SU-DHL-6 (cell line): ENCODE results near the gene DOK7.

ENCODE experiments used
- H2AFZ ChIP-seq: fragments of 200-600 bp; sonication (generic); 2 replicates; pipeline ENCODE4 v1.6.1; 2014; ENCODE audit warnings: low read depth, mild to moderate bottlenecking, moderate library complexity, mixed read lengths, antibody characterized with exemption, low read length; ENCODE audit not compliant: severe bottlenecking
- H3F3A ChIP-seq: fragments of 200-600 bp; shearing (Covaris generic); 2 replicates; pipeline ENCODE4 v1.6.0; 2016; ENCODE audit warnings: antibody characterized with exemption, mild to moderate bottlenecking; ENCODE audit not compliant: insufficient read depth
- H3K27ac ChIP-seq: fragments of 200-600 bp; sonication (generic); 2 replicates; pipeline ENCODE4 v1.5.1; 2016; ENCODE audit warnings: low read depth, mild to moderate bottlenecking, low read length, moderate library complexity, mixed read lengths
- H3K27me3 ChIP-seq: fragments of 200-600 bp; sonication (generic), shearing (Covaris generic); 2 replicates; pipeline ENCODE4 v1.6.0; 2014; ENCODE audit warnings: mild to moderate bottlenecking, low read length
- H3K36me3 ChIP-seq: fragments of 200-600 bp; sonication (generic); 2 replicates; pipeline ENCODE4 v1.6.1; 2014; ENCODE audit warnings: mild to moderate bottlenecking, low read length, mixed read lengths
- H3K4me2 ChIP-seq: fragments of 300-600, 200-600 bp; shearing (Covaris generic), sonication (generic); 2 replicates; pipeline ENCODE4 v1.6.0; 2014; ENCODE audit warnings: low read length, low read depth, mild to moderate bottlenecking; ENCODE audit not compliant: poor library complexity, severe bottlenecking
- H3K4me3 ChIP-seq: fragments of 200-600 bp; sonication (generic); 2 replicates; pipeline ENCODE4 v1.5.1; 2014; ENCODE audit warnings: antibody characterized with exemption, low read length, mild to moderate bottlenecking, mixed read lengths; ENCODE audit not compliant: insufficient read depth, poor library complexity, severe bottlenecking
- H3K79me2 ChIP-seq: fragments of 200-600 bp; sonication (generic); 2 replicates; pipeline ENCODE4 v1.6.1; 2014; ENCODE audit warnings: mild to moderate bottlenecking, low read length, moderate library complexity; ENCODE audit not compliant: insufficient read depth
- H3K9ac ChIP-seq: fragments of 200-600 bp; sonication (generic); 2 replicates; pipeline ENCODE4 v1.7.0; 2014; ENCODE audit warnings: mild to moderate bottlenecking, low read length
- H3K9me2 ChIP-seq: fragments of 200-600 bp; sonication (generic); replicated peaks from 2 replicates; pipeline ENCODE4 v1.6.1; 2014; ENCODE audit warnings: low read length; ENCODE audit not compliant: insufficient read depth
- H3K9me3 ChIP-seq: fragments of 200-600 bp; sonication (generic); 2 replicates; pipeline ENCODE4 v1.6.1; 2014; ENCODE audit warnings: low read length, mixed read lengths; ENCODE audit not compliant: insufficient read depth
- H4K20me1 ChIP-seq: fragments of 200-600 bp; sonication (generic); 2 replicates; pipeline ENCODE4 v1.6.1; 2014; ENCODE audit warnings: low read depth, mild to moderate bottlenecking, antibody characterized with exemption, low read length, moderate library complexity, mixed read lengths
- CTCF ChIP-seq: fragments of 200-600 bp; sonication (generic); IDR thresholded peaks from one replicate; pipeline ENCODE4 v1.5.1; 2017; ENCODE audit warnings: antibody characterized with exemption, mild to moderate bottlenecking, low read length, moderate library complexity; ENCODE audit not compliant: insufficient read depth, poor library complexity, severe bottlenecking
- EZH2phosphoT487 ChIP-seq: fragments of 200-600 bp; sonication (generic), shearing (Covaris generic); conservative IDR thresholded peaks from 2 replicates; pipeline ENCODE4 v1.6.1; 2018; ENCODE audit warnings: mild to moderate bottlenecking, antibody characterized with exemption, low read length, moderate library complexity, mixed read lengths

The DOK7 gene

GRCh38 chr4:3486541-3487540 is 23.7 kb downstream of the DOK7 start:
- Histone ChIP-seq H2AFZ (no peak overlapping the region), H3K79me2 (no peaks in the 10 kb centered on the region), H3K9me3 (no peaks in the 10 kb centered on the region), H3K4me2 (no peak overlapping the region), H3K9ac (no peak overlapping the region), H3K27me3 (no peaks in the 10 kb centered on the region), H3K27ac (no peak overlapping the region), H3F3A (no peaks in the 10 kb centered on the region), H3K9me2 (no peaks in the 10 kb centered on the region), H4K20me1 (no peaks in the 10 kb centered on the region), H3K4me3 (no peak overlapping the region), H3K36me3 (no peaks in the 10 kb centered on the region)
- TF ChIP-seq EZH2phosphoT487 (no peak), CTCF (no peak)

- no peaks in the 10 kb centered on the region for H4K20me1 ChIP-seq
- H3F3A ChIP-seq, result no peaks in the 10 kb centered on the region
- H3K79me2 ChIP-seq, result no peaks in the 10 kb centered on the region
- no peak for TF ChIP-seq CTCF
- no peak for TF ChIP-seq EZH2phosphoT487
- no peak overlapping the region for H3K4me2 ChIP-seq
- H2AFZ ChIP-seq, result no peak overlapping the region
- H3K36me3 ChIP-seq, result no peaks in the 10 kb centered on the region
- H3K27ac ChIP-seq, result no peak overlapping the region
- H3K9ac ChIP-seq, result no peak overlapping the region
- no peaks in the 10 kb centered on the region for H3K9me3 ChIP-seq
- no peaks in the 10 kb centered on the region for H3K9me2 ChIP-seq
- H3K27me3 ChIP-seq, result no peaks in the 10 kb centered on the region
- no peak overlapping the region for H3K4me3 ChIP-seq
These were observed 24.8 kb downstream of the DOK7 start for GRCh38 chr4:3487861-3488260.

GRCh38 chr4:3488820-3489219 is 25.7 kb downstream of the DOK7 start:
- H3K27me3 ChIP-seq, result no peaks in the 10 kb centered on the region
- H2AFZ ChIP-seq, result no peak overlapping the region
- no peak overlapping the region for H3K4me3 ChIP-seq
- H3K27ac ChIP-seq, result no peak overlapping the region
- no peaks in the 10 kb centered on the region for H3F3A ChIP-seq
- no peak for TF ChIP-seq EZH2phosphoT487
- TF ChIP-seq CTCF, result no peak
- H3K9ac ChIP-seq, result no peak overlapping the region
- H3K4me2 ChIP-seq, result no peak overlapping the region
- H3K79me2 ChIP-seq, result no peaks in the 10 kb centered on the region
- no peaks in the 10 kb centered on the region for H4K20me1 ChIP-seq
- H3K9me2 ChIP-seq, result no peaks in the 10 kb centered on the region
- H3K36me3 ChIP-seq, result no peaks in the 10 kb centered on the region
- H3K9me3 ChIP-seq, result no peaks in the 10 kb centered on the region
